Dedifferentiated amniotic fluid mesenchymal stem cell (primary cell): Measurements from ENCODE around the gene MYEOV.

ENCODE experiments used
- DNase-seq: peaks from one replicate; pipeline ENCODE4 v3.0.0-alpha.2; 2016; ENCODE audit errors: extremely low spot score

The MYEOV gene

DNA sequence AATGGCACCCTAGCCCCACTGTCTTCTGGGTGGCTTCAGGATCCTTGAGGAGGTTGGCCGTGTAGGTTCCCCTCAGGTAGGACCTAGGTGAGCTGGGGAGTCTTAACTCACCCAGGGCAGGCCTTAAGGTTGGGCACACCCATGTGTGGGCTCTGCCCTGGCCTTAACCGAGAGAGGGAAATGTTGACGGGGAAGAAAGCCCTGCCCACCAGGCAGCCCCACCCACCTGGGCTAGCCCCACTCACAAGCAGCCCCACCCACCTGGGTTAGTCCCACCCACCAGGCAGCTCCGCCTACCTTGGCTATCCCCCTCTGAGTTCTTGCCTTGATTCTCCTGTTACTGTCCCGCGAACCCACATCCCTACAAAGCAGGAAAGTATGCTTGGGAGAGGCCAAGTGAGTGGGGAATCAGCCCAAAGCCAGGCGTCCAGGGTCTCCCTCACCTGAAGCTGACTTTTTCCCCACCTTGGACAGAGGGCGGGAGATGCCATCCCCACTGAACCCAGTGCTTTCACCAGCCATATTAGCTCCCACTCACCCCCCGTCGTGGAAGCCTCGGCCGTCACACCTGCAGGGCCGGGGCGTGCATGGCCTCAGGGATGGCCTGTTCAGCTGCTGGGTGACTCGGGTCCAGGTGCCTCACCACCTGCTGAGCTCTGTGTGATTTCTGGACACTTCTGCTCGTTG is at the start of gene MYEOV:
TSS of gene MYEOV (plus strand) at position 337 of the 687 bp plus-strand sequence. CDS start 1,200 bp downstream, outside the sequence.
- no peak for DNase-seq

DNA sequence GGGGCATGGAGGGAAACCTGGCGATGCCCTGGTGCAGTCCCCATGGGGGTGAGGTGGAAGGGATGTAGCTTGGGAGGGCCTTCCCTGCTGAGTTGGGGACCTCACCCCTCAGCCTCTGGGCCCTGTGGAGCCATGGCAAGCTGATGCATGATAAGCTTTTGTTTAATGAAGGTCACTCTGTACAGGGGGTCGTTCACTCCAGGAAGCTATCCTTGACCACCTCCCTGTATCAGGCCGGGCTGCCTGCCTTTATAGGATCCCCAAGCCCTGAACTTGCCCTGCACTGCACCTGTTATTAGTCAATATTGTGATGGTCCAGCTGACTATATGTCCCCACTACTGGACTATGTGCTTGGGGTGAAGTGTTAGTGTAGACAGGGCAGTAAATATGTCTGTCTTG is 49.7 kb upstream of the MYEOV start:
- no peak for DNase-seq

DNA sequence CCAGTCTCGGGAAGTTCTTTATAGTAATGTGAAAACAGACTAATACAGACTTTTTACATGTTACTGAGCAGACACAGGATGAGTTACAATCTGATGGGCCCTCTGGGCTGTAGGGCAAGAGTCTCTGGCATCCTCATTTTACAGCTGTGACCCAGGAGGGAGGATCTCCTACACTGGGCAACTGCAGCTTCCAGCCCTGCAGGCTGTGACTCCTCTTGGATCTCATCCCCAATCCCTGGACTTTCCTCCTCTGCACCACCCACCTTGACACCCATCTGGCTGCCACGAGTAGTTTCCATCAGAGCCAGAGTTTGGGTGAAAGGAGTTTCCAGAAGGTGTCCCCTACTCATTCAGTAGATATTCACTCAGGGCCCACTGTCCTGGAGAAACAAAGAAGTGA is 48.9 kb upstream of the MYEOV start:
- DNase-seq, result no peak

DNA sequence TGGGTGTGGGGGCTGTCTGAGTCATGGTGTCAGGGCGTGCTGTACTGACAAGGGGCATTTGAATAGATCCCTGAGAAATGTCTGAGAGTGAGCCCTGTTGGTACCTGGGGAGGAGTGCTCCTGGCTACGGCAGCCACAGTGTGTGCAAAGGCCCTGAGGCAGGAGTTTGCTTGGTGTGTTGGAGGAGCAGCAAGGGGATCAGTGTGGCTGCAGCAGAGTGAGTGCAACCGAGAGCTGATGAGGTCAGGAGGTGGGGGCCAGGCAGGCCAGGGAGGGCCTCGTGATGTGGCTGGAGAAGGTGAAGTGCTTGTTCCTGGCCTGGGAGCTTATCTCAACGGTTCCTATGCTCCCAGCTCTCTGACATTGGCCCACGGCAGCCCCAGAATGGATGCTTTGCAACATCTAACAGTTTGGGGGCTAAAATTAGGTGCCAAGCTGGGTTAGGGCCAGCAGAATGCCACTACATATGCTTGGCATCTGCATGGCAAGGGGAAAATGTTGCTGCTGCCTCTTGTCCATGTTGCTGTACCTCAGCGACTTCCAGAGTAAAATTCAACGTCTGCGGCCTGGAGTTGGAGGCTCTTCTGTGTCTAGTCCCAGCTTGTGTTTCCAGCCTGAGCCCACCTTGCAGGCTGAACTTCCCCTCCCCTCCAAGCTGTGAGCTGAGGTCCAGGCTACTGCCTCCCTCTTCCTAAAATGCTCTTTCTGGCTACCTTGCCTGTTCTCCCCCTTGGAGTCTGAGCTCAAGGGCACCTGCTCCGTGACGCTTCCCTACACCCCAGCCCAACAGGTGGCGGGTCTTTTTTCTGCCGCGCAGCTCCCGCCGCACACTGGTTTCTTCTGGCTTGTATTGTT is 48.2 kb upstream of the MYEOV start:
- DNase-seq, result no peak

DNA sequence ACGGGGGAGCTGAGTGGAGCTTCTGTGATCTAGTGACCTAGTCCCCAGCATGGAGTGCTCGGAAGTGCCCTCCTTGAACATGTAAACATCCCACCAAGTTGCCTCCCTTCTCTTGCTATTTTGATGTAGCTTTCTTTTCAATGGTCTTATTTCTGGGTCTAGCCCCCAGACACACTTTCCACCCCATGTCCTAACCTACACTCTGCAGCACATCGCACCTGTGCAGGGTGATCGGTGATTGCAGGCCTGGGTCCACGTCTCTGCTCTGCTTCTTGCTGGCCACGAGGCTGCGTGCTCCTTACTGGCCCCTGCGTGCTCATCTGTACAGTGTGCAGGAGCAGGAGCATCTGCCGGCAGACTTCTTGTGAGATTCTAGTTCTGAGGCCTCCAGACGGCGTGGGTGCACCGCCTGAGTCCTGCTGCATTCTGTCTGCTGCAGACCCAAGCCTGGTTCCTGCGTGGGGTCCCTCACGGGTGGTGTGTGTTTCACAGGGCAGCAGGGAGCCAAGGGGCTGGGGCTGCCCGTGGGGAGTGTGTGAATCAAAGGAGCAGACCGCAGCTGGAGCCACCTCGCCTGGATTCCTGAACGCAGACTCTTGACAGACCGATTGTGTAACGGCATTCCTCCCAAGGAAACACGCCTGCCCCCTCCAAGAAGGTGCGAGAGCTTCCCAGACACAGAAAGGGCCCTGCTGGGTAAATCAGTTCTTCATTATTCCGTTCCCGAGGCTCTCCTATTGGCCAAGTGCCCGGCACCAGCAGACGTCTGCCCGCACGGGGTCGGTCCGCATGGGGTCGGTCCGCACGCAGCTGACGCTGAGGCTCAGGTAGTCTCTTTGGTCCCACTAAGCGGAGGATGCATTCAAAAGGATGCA is 44.4 kb upstream of the MYEOV start:
- peak; percentile 31 for DNase-seq

DNA sequence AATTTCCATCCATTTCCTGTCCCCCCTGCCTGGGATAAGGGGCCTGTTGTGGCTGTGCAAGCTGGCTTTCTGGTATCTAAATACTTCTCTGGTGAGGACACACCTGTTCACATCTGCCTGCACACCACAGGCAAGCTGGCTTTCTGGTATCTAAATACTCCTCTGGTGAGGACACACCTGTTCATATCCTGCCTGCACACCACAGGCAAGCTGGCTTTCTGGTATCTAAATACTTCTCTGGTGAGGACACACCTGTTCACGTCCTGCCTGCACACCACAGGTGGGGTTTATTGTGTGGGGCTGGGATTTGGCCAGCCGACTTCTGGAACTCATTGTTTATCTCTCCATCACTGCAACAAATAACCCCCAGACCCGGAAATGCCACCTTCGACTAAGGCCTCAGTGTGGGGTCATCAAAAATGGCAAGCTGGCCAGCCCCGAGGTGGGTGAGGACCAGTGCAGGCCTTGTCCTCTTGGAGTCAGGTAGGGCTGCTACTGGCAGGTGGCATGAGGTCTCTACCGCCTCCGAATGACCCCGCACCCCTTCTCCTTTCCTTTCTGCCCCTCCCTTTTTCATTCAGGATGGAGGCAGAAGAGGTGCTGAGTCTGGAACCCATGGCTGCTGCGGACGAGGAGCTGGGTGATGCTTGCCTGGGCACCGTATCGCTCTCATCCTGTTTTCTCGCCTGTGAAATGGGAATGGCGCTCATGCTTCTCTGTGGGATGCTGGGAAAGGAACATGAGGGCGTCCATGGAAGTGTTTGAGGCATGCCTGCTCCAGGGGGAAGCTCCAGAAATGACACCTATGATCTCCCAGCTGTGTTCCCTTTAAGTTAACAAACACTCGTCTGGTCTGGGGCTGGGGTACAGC is 43.5 kb upstream of the MYEOV start:
- DNase-seq, result no peak

DNA sequence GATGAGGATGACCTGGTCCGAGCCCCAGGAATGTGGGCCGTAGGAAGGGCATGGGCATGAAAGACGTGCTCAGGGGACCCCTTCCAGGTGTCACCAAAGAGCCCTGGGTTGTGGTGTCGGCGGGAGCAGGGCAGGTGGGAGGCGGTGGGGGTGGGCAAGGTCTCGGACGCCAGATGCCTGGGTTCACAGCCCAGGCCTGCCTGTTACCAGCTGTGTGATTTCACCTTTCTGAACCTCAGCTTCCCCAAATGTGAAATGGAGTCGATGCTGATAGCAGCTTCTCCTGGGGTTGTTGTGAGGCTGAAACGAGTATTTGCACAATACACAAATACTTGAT is 42.9 kb upstream of the MYEOV start:
- no peak for DNase-seq

DNA sequence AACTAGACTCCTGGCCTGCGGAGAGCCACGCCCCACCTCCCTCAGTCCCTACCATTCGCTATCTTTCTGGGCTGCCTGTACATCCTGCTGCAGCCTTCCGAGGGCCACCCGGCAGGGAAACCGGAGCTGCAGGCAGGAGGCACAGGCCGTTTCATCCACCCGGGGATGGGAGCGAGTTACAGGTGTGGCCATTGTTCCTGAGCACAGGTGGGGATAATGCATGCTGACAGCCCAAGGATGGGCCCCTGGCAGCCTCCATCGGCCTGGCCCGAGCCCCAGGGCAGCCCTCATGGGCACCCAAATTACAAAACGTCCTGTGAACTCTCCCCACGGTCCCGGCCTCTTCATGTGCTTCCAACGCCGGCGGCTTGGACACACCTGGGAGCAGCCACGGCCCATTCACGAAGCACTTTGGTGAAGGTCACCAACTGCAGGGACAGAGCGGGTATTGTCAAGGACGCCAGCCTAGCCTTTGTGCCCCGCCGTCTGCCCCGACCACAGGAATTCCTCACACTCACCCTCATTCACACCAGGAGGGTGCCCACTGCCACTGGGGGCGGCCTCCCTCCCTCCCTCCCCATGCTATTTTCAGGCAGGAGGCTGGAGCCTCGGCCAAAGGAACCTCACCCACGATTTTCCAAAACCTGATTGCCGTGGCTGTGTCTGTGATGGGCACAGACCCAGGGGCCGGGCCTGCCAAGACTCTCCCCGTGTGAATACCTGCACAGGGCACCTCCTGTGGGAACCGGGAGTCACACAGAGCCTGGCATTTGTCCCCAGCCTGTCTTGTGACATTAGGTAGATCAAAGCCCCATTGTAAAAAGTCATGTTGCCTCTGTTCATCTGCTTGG is 42.1 kb upstream of the MYEOV start:
- no peak for DNase-seq

DNA sequence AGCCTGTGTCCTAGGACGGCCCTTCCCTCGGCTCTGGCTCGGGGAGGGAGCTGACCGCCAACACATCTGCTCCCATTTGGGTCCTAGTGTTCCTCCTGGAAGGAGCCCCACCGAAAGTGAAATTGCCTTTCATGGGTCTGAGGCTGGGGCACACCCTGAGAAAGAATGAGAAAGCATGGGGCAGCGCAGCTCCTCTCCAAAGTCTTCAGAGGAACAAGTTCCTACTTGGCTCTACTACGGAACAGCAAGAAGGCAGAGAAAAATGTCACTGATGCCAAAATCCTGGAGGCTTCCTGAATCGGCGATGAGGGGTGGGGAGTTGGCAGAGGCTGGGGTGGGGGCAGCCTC is 41.5 kb upstream of the MYEOV start:
- no peak for DNase-seq

DNA sequence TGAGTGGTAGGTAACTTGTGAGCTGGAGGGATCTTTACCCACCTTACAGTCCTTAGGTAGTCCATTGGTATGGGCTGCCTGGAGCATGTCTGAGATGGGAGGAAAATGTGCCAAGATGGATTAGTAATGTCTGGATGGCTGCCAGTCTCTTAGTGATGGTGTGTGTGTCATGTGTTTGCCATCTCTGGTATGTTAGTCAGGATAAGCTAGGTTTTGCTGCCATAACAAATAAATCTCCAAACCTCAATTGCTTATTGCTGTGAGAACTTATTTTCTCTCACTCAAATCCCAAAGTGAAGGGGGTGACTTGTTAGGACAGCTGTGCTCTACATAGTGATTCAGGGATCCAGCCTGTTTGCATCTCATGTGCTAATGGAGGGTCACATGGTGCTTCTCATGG is 40.9 kb upstream of the MYEOV start:
- no peak for DNase-seq

DNA sequence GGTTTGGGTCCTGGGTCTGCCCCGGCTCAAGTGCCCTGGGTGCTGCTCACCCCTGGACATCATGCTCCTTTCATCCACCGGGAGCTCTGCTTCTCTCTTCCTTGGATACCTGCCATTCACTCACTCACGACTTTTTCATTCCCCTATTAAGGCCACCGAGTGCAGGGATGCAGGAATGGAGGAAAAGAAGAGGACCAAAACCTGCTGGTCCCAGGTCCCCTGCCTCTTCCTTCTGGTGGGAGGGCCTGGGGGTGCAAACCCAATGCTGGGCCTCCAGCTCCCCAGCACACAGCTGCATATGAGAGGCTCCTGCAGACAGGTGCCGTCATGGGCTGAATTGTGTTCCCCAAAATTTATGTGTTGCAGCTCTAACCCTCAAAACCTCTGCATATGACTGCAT is 36.8 kb upstream of the MYEOV start:
- no peak for DNase-seq

DNA sequence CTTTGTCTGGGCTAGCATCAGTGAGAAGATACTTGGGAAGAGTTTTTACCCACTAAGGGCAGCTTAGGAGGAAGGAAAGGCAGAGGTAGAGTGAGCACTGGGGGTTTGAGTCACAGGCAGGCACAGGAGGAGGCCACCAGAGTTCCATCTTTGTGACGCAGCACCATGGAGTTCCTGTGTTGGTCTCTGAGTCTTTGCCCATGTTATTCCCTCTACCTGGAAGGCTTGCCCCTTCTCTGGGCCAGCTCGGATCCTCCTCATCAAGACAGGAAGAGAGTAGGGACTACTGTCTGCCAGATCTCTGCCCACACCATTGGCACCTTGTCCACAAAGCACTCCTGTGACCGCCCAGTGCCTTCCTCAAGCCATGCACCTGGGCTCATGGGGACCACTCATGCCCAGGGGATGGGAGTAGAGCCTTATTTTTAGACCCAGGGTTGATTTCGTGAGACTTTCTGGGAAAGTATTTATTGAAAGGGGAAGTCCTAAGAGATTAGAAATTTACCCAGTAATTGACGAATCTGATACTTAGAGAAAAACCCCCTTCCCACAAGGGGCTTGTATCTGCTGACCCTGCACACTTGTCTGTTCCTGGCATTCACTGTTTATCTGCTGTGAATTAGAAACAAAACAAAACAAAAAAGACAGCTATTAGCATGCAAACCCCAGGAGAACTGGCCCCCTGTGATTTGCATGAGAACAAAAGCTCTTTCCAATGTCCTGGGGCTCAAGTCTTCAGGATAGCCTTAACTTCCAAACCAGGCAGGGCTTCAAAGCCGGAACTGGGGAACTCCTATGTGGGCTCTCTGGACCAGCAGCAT is 35.9 kb upstream of the MYEOV start:
- DNase-seq, result no peak

DNA sequence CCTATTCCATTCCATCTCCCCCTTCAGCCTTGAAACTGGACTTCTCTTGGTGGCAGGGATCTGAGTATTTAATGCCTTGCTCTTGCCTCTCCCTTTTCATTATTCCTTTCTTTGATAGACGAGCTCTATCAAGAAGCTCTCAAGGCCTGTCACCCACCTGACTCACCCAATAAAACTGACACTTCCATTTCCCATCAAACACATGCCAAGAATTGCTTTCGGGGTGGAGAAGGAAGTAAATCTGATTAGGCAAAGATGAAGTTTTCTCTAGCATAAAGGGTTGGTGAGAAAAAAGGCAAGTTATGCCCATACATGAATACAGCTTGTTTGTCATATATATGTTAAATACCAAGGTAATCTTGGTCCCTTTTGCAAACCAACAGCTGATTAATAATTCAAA is 34.9 kb upstream of the MYEOV start:
- no peak for DNase-seq

DNA sequence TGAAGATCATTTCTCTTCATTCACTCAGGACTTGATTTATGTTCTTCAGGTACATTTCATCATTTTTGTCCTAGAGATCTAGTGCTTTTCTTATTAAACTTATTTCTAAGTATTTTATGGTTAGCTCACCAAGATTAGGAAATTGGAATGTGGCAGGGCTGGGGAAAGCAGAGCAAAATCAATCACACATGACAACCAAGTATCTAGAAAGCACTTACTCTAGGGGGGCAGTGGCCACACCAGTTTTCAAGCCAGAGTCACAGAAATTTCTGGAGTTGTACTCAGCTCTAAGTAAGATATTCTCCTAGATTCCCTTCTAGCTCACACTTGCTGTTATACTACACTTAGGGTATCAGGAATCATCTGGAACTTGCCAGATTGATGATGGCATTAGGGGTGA is 33.3 kb upstream of the MYEOV start:
- no peak for DNase-seq

DNA sequence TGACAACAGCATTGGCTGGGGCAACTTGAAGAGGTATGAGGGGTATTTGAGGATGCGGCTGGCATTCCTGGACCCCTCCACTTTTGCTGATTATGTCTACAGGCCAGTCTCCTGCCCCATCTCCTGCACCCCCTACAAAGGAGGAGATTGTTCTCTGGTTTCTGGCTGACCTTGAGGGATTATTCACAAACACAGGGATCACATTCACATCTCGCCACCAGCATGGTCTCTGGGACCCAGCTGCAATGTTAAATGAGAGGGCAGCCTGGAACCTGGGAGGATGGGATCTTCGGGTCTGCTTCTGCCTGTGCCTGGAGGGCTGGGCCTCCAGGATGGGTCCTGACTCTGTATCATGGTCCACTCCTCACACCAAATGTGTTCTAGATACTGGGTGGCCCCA is 32.8 kb upstream of the MYEOV start:
- no peak for DNase-seq

DNA sequence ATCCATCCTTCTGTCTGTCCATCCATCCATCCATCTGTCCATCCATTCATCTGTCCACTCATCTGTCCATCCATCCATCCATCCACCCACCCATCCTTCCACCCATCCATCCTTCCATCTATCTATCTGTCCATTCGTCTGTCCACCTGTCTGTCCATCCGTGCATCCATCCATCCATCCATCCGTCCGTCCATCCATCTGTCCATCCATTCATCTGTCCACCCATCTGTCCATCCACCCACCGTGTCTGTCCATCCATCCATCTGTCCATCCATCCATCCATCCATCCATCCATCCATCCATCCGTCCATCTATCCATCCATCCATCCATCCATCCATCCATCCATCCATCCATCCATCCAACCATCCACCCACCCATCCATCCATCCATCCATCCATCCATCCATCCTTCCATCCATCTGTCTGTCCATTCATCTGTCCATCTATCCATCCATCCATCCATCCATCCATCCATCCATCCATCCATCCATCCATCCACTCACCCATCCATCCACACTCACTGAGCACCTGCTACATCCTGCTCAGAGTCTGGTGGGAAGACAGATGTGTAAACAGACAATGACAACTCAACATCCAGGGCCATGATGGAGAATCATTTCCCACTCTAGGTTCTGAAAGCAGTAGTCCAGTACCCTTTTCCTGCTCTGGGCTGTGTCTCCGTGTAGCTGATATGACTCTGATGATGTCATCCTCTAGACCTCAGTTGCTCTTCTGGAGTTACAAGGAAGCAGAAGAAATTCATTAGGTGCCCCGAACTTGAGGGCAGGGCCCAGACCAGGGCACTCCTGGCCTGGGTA is 30.8 kb upstream of the MYEOV start:
- no peak for DNase-seq

DNA sequence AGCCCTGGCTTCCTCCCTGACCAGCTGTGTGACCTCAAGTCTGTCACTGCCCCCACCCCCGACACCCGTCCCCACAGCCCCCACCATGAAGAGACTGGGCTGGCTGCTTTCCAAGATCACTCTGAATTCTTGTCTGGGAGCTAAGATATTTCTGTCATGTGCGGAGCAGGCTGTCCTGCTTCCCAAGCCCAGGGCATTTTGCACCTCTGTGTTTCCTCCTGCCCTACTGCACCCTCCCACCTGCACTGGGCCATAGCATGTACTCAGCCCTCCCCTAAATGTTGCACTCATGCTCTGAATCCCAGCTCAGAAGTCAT is 30.3 kb upstream of the MYEOV start:
- no peak for DNase-seq

DNA sequence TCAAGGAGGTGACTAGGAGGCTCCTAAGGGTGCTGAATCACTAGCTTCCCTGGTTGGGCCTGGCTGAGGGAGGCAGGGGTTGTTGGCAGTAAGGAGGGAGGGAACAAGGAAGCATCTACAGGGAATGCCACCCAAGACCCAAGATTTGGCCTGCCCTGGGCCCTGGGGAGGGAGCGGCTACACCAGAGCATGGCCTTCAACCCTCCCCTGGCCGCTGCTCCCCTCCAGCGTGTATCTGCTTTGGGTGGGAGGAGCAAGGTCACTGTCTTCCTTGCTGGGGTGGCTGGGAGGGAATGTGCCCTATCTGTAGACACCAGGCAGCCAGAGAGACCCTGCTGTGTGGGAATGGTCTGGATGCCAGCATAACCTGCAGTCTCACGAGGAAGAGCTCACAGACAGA is 29.5 kb upstream of the MYEOV start:
- DNase-seq, result no peak

DNA sequence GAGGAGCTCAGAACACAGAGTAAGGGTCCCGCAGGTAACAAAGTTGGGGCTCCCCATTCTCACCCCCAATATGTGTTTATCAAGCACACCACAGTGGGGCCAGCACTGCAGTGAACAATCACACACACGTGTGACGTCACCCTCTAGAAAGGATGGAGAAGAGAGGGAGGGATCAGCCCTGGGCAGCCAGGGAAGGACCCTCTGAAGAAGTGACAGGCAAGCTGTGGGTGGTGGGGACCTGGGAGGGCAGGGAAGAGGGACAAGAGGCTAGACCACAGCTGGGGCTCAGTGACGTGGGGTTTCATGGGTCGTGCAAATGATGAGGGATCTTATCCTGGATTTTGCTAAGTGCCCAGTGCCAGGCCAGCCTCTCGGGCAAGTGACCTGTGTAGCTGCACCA is 28.7 kb upstream of the MYEOV start:
- no peak for DNase-seq
